ENCODE results near the gene SERPINA4.
A peak's percentile ranks its signal among the peaks of the same experiment; 100 is the strongest.

SERPINA4 gene

GRCh38 chr14:94559638-94560290, 1.5 kb upstream of the SERPINA4 start:
- no peak overlapping the region for H3K27ac ChIP-seq (ENCODE audit: insufficient read depth in 1 of 2, low read depth in 1 of 2, low read length in 2 of 2, poor library complexity in 1 of 2, severe bottlenecking in 2 of 2)
- ChIA-PET CTCF (interaction anchor here (2.3 to 2.5 kb wide), 2 partner anchors 9 to 11 kb away, joined by 5 to 9 read pairs; no protein-coding TSS in a partner anchor), POLR2A (no interaction called here)
- no peak overlapping the region for H3K4me3 ChIP-seq (ENCODE audit: control insufficient read depth in 1 of 7, extremely low read depth in 1 of 7, insufficient read depth in 4 of 7, low read depth in 2 of 7, low read length in 6 of 7)
- H3K9me3 ChIP-seq (ENCODE audit: control extremely low read depth in 1 of 5, control insufficient read depth in 4 of 5, insufficient read depth in 2 of 5, low read depth in 1 of 5, low read length in 4 of 5) = peaks cover 0 to 2% (median 0%) of the 10 kb centered on the region in 5 experiments
- H3K4me1 ChIP-seq (ENCODE audit: control extremely low read depth in 1 of 4, control insufficient read depth in 4 of 4, insufficient read depth in 4 of 4, low read length in 3 of 4) = no peaks in the 10 kb centered on the region
- peaks cover 0 to 2% (median 0%) of the 10 kb centered on the region in 5 experiments for H3K27me3 ChIP-seq (replicated peaks in 2 of 5; ENCODE audit: control insufficient read depth in 4 of 5, insufficient read depth in 5 of 5, low read length in 4 of 5)
- H3K36me3 ChIP-seq (ENCODE audit: control insufficient read depth in 4 of 4, insufficient read depth in 4 of 4, low read length in 3 of 4) = no peaks in the 10 kb centered on the region
- no peak for DNase-seq
- 94% methylated on average over 9 of the region's 9 CpGs for WGBS (ENCODE audit: insufficient coverage)

DNA sequence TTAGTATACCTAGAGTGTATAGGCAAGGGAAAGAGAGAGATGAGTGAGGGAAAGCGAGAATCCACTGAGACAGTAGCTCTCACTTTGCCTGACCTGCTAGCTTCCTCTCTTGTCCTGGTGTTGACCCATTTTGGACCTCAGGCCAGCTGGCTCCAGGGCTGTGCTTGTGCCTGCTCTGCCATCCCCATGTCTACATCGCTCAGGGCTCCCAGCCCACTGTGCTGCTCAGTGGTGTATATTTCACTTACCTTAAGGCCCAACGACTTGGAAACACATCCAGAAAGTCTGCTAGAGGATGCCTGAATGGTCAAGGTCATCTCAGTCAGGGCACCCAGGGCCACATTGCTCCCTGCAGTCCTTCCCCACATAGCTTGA, 964 bp upstream of the SERPINA4 start:
- Histone ChIP-seq H3K4me3 (ENCODE audit: control insufficient read depth in 1 of 7, extremely low read depth in 1 of 7, insufficient read depth in 4 of 7, low read depth in 2 of 7, low read length in 6 of 7) (no peak overlapping the region), H3K4me1 (ENCODE audit: control extremely low read depth in 1 of 4, control insufficient read depth in 4 of 4, insufficient read depth in 4 of 4, low read length in 3 of 4) (no peaks in the 10 kb centered on the region), H3K9me3 (ENCODE audit: control extremely low read depth in 1 of 5, control insufficient read depth in 4 of 5, insufficient read depth in 2 of 5, low read depth in 1 of 5, low read length in 4 of 5) (peaks cover 0 to 2% (median 0%) of the 10 kb centered on the region in 5 experiments), H3K27me3 (replicated peaks in 2 of 5; ENCODE audit: control insufficient read depth in 4 of 5, insufficient read depth in 5 of 5, low read length in 4 of 5) (peaks cover 0 to 2% (median 0%) of the 10 kb centered on the region in 5 experiments), H3K36me3 (ENCODE audit: control insufficient read depth in 4 of 4, insufficient read depth in 4 of 4, low read length in 3 of 4) (no peaks in the 10 kb centered on the region), H3K27ac (ENCODE audit: insufficient read depth in 1 of 2, low read depth in 1 of 2, low read length in 2 of 2, poor library complexity in 1 of 2, severe bottlenecking in 2 of 2) (no peak overlapping the region)
- no peak for DNase-seq
- CTCF ChIA-PET = interaction anchor here (2.3 to 2.5 kb wide), 2 partner anchors 9 to 11 kb away, joined by 5 to 9 read pairs; no protein-coding TSS in a partner anchor
- WGBS (ENCODE audit: insufficient coverage) = 82% methylated on average over 3 of the region's 3 CpGs
- POLR2A ChIA-PET = no interaction called here

DNA sequence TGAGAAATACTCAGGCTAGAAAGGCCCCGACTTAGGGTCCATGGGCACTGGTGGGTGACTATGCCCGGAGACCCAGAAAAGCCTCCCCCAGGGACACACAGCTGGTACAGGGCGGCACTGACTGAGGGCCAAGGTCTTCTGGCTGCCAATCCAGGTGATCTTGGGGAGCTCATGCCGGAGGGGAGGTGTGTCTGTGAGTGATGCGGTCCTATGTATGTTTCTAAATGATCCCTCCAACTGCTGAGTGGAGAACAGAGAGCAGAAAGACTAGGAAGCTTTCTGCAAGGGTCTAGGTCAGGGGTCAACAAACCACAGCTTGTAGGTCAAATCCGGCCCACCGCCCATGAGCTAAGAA, 391 bp downstream of the SERPINA4 start:
- CTCF ChIA-PET = interaction anchor here (1.2 to 2.5 kb wide), 3 partner anchors 9 to 13 kb away, joined by 4 to 9 read pairs (median 5); no protein-coding TSS in a partner anchor
- 88% methylated on average over 3 of the region's 7 CpGs for WGBS (ENCODE audit: insufficient coverage)

GRCh38 chr14:94562022-94562421, 780 bp downstream of the SERPINA4 start:
- Histone ChIP-seq H3K9me3 (ENCODE audit: control extremely low read depth in 1 of 5, control insufficient read depth in 4 of 5, insufficient read depth in 2 of 5, low read depth in 1 of 5, low read length in 4 of 5) (no peaks in the 10 kb centered on the region), H3K4me1 (ENCODE audit: control extremely low read depth in 1 of 4, control insufficient read depth in 4 of 4, insufficient read depth in 4 of 4, low read length in 3 of 4) (no peaks in the 10 kb centered on the region), H3K27me3 (replicated peaks in 2 of 5; ENCODE audit: control insufficient read depth in 4 of 5, insufficient read depth in 5 of 5, low read length in 4 of 5) (peaks cover 0 to 2% (median 0%) of the 10 kb centered on the region in 5 experiments), H3K4me3 (ENCODE audit: control insufficient read depth in 1 of 7, extremely low read depth in 1 of 7, insufficient read depth in 4 of 7, low read depth in 2 of 7, low read length in 6 of 7) (no peak overlapping the region), H3K27ac (ENCODE audit: insufficient read depth in 1 of 2, low read depth in 1 of 2, low read length in 2 of 2, poor library complexity in 1 of 2, severe bottlenecking in 2 of 2) (no peak overlapping the region), H3K36me3 (ENCODE audit: control insufficient read depth in 4 of 4, insufficient read depth in 4 of 4, low read length in 3 of 4) (no peaks in the 10 kb centered on the region)
- ChIA-PET POLR2A (no interaction called here), CTCF (interaction anchor here (1.2 to 2.5 kb wide), 2 partner anchors 9 to 11 kb away, joined by 4 to 5 read pairs; no protein-coding TSS in a partner anchor)
- peak; percentile 3 to 46 (median 45) for DNase-seq
- WGBS (ENCODE audit: insufficient coverage) = 82% methylated on average over 5 of the region's 5 CpGs

More for the DNA sequence above, 391 bp downstream of the SERPINA4 start:
- POLR2A ChIA-PET = no interaction called here
- no peaks in the 10 kb centered on the region for H3K36me3 ChIP-seq (ENCODE audit: control insufficient read depth in 4 of 4, insufficient read depth in 4 of 4, low read length in 3 of 4)
- H3K27me3 ChIP-seq (replicated peaks in 2 of 5; ENCODE audit: control insufficient read depth in 4 of 5, insufficient read depth in 5 of 5, low read length in 4 of 5) = peaks cover 0 to 2% (median 0%) of the 10 kb centered on the region in 5 experiments
- no peaks in the 10 kb centered on the region for H3K9me3 ChIP-seq (ENCODE audit: control extremely low read depth in 1 of 5, control insufficient read depth in 4 of 5, insufficient read depth in 2 of 5, low read depth in 1 of 5, low read length in 4 of 5)
- H3K4me1 ChIP-seq (ENCODE audit: control extremely low read depth in 1 of 4, control insufficient read depth in 4 of 4, insufficient read depth in 4 of 4, low read length in 3 of 4) = no peaks in the 10 kb centered on the region
- no peak overlapping the region for H3K4me3 ChIP-seq (ENCODE audit: control insufficient read depth in 1 of 7, extremely low read depth in 1 of 7, insufficient read depth in 4 of 7, low read depth in 2 of 7, low read length in 6 of 7)
- no peak overlapping the region for H3K27ac ChIP-seq (ENCODE audit: insufficient read depth in 1 of 2, low read depth in 1 of 2, low read length in 2 of 2, poor library complexity in 1 of 2, severe bottlenecking in 2 of 2)
- no peak for DNase-seq

- H3K9me3 ChIP-seq (ENCODE audit: control extremely low read depth in 1 of 5, control insufficient read depth in 4 of 5, insufficient read depth in 2 of 5, low read depth in 1 of 5, low read length in 4 of 5) = no peaks in the 10 kb centered on the region
- no peaks in the 10 kb centered on the region for H3K4me1 ChIP-seq (ENCODE audit: control extremely low read depth in 1 of 4, control insufficient read depth in 4 of 4, insufficient read depth in 4 of 4, low read length in 3 of 4)
- no peaks in the 10 kb centered on the region for H3K36me3 ChIP-seq (ENCODE audit: control insufficient read depth in 4 of 4, insufficient read depth in 4 of 4, low read length in 3 of 4)
- H3K4me3 ChIP-seq (ENCODE audit: control insufficient read depth in 1 of 7, extremely low read depth in 1 of 7, insufficient read depth in 4 of 7, low read depth in 2 of 7, low read length in 6 of 7) = no peak overlapping the region
- POLR2A ChIA-PET = no interaction called here
- no peak for DNase-seq
- CTCF ChIA-PET = no interaction called here
- 95% methylated on average over 16 of the region's 16 CpGs for WGBS (ENCODE audit: insufficient coverage)
- H3K27ac ChIP-seq (ENCODE audit: insufficient read depth in 1 of 2, low read depth in 1 of 2, low read length in 2 of 2, poor library complexity in 1 of 2, severe bottlenecking in 2 of 2) = no peak overlapping the region
- peaks cover 0 to 1% (median 0%) of the 10 kb centered on the region in 5 experiments for H3K27me3 ChIP-seq (replicated peaks in 2 of 5; ENCODE audit: control insufficient read depth in 4 of 5, insufficient read depth in 5 of 5, low read length in 4 of 5)
Observed at GRCh38 chr14:94562941-94563883, 2.0 kb downstream of the SERPINA4 start.

DNA sequence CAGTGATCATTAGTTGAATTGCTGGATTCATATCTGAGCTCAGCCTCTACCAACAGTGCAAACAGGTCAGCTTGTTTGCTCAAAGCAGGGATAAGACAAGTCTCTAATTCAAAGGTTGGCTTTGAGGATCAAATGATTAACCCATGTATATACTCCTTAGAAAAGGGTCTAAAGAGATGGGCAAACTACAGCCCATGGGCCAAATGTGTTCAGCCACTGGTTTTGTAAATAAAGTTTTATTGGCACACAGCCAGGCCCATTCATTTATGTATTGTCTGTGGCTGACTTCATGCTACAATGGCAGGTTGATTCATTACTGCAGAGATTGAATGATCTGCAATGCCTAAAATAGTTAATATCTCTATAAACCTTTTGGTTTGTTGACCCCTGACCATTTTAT, 3.1 kb downstream of the SERPINA4 start:
- Histone ChIP-seq H3K27ac (ENCODE audit: insufficient read depth in 1 of 2, low read depth in 1 of 2, low read length in 2 of 2, poor library complexity in 1 of 2, severe bottlenecking in 2 of 2) (no peak overlapping the region), H3K4me3 (ENCODE audit: control insufficient read depth in 1 of 7, extremely low read depth in 1 of 7, insufficient read depth in 4 of 7, low read depth in 2 of 7, low read length in 6 of 7) (no peak overlapping the region), H3K27me3 (replicated peaks in 2 of 5; ENCODE audit: control insufficient read depth in 4 of 5, insufficient read depth in 5 of 5, low read length in 4 of 5) (peaks cover 0 to 1% (median 0%) of the 10 kb centered on the region in 5 experiments), H3K36me3 (ENCODE audit: control insufficient read depth in 4 of 4, insufficient read depth in 4 of 4, low read length in 3 of 4) (no peaks in the 10 kb centered on the region), H3K9me3 (ENCODE audit: control extremely low read depth in 1 of 5, control insufficient read depth in 4 of 5, insufficient read depth in 2 of 5, low read depth in 1 of 5, low read length in 4 of 5) (no peaks in the 10 kb centered on the region), H3K4me1 (ENCODE audit: control extremely low read depth in 1 of 4, control insufficient read depth in 4 of 4, insufficient read depth in 4 of 4, low read length in 3 of 4) (no peaks in the 10 kb centered on the region)
- POLR2A ChIA-PET = no interaction called here
- CTCF ChIA-PET = no interaction called here
- DNase-seq = no peak

- CTCF ChIA-PET = no interaction called here
Observed at GRCh38 chr14:94568186-94568585, 6.9 kb downstream of the SERPINA4 start.

More at GRCh38 chr14:94568186-94568585, 6.9 kb downstream of the SERPINA4 start:
- DNase-seq = no peak
- Histone ChIP-seq H3K4me1 (ENCODE audit: control extremely low read depth in 1 of 4, control insufficient read depth in 4 of 4, insufficient read depth in 4 of 4, low read length in 3 of 4) (no peaks in the 10 kb centered on the region), H3K4me3 (ENCODE audit: control insufficient read depth in 1 of 7, extremely low read depth in 1 of 7, insufficient read depth in 4 of 7, low read depth in 2 of 7, low read length in 6 of 7) (no peak overlapping the region), H3K36me3 (ENCODE audit: control insufficient read depth in 4 of 4, insufficient read depth in 4 of 4, low read length in 3 of 4) (no peaks in the 10 kb centered on the region), H3K27ac (ENCODE audit: insufficient read depth in 1 of 2, low read depth in 1 of 2, low read length in 2 of 2, poor library complexity in 1 of 2, severe bottlenecking in 2 of 2) (no peak overlapping the region), H3K9me3 (ENCODE audit: control extremely low read depth in 1 of 5, control insufficient read depth in 4 of 5, insufficient read depth in 2 of 5, low read depth in 1 of 5, low read length in 4 of 5) (no peaks in the 10 kb centered on the region), H3K27me3 (replicated peaks in 2 of 5; ENCODE audit: control insufficient read depth in 4 of 5, insufficient read depth in 5 of 5, low read length in 4 of 5) (peaks cover 0 to 1% (median 0%) of the 10 kb centered on the region in 5 experiments)
- POLR2A ChIA-PET = no interaction called here
- 98% methylated on average over 7 of the region's 9 CpGs for WGBS (ENCODE audit: insufficient coverage)

Measured in common myeloid progenitor, CD34-positive (primary cell).